AG09319 (cell line): Measurements from ENCODE around the gene DGKZ.

Source experiments
- DNase-seq: peaks from one replicate; pipeline ENCODE4 v3.0.0-alpha.2; 2010; ENCODE audit warnings: low read depth; ENCODE audit errors: extremely low read depth
- CTCF ChIP-seq: IDR thresholded peaks from 2 replicates; pipeline ENCODE4 v1.5.1; 2011; ENCODE audit warnings: low read depth, mild to moderate bottlenecking, inconsistent platforms, low read length, moderate library complexity

Gene DGKZ

GRCh38 chr11:46397526-46397925 lies 50.3 kb downstream of the DGKZ start:
- TF ChIP-seq CTCF: no peak
- no peak for DNase-seq

GRCh38 chr11:46402957-46403902 lies 56.0 kb downstream of the DGKZ start:
- TF ChIP-seq CTCF: no peak

DNA sequence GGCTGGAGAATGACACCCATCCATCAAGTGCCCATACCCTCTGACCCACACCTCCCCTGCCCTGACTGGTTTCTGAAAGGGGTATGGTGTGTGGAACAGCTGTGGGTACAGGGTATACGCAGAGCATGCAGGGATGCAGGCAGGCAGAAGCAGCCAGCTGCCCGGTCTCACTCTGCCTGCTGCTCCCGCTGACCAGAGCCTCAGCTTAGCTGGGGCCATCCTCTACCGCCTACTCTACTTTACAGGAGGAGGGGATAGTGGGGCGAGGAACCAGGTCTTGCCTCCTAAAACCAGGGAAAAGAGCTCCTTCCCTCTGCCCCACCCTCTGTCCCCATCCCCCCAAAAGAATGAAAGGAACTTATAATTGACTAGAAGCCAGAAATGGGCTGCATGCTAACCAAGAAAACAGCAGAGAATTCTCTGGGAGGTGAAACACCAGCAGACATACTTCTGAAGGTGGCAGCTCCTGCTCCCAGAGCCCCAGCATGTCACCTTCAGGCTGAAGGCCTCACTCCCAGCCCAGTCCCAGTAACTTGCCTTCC lies 57.3 kb downstream of the DGKZ start:
- DNase-seq: no peak
- no peak for TF ChIP-seq CTCF

More at GRCh38 chr11:46402957-46403902, 56.0 kb downstream of the DGKZ start:
- no peak for DNase-seq

- DNase-seq: no peak
- TF ChIP-seq CTCF: no peak
These were observed 60.4 kb downstream of the DGKZ start for GRCh38 chr11:46407635-46408034.

GRCh38 chr11:46408407-46408986 lies 61.2 kb downstream of the DGKZ start:
- no peak for DNase-seq
- no peak for TF ChIP-seq CTCF

- no peak for DNase-seq
- TF ChIP-seq CTCF: no peak; the same call in 1 of the 2 replicates
These were observed 62.8 kb downstream of the DGKZ start for GRCh38 chr11:46410021-46410420.

- TF ChIP-seq CTCF: no peak
- DNase-seq: no peak
These were observed 66.7 kb downstream of the DGKZ start for GRCh38 chr11:46413760-46414465.
